Endothelial cell of umbilical vein (primary cell): Measurements from ENCODE around the gene ATOH1. TPM values are rescaled to one million over a fixed set of nuclear protein-coding genes. Genes with fewer than 3 reads are reported as not detected.

ENCODE experiments used
- BruUV-seq: library from RNA; stranded (reverse); fragments of 400-500 nt; replicated peaks from 2 replicates; lab custom pipeline; 2021; lab: Mats Ljungman, UMichigan
- CTCF ChIA-PET: fragments of 300-600, 350-600 bp; sonication (Branson Sonifier 250); formaldehyde crosslinking; loops from one replicate; lab custom pipeline; 2021; ENCODE audit warnings: antibody characterized with exemption, inconsistent platforms; lab: Charles Lee
- POLR2A ChIA-PET: fragments of 300-600, 350-600 bp; sonication (Branson Sonifier 250); formaldehyde crosslinking; loops from one replicate; lab custom pipeline; 2021; ENCODE audit warnings: antibody characterized with exemption, inconsistent platforms; lab: Charles Lee
- DNase-seq: peaks from one replicate; pipeline ENCODE4 v3.0.0-alpha.2; 2011; ENCODE audit warnings: low read depth, low spot score
- FAIRE-seq: peaks from 2 replicates; lab custom pipeline; 2011; peaks lifted over from hg19 to GRCh38; lab: Jason Lieb, UNC
- H2AFZ ChIP-seq: 2 replicates; pipeline ENCODE4 v1.6.0; 2012; ENCODE audit warnings: low read depth, low read length, control low read depth, inconsistent platforms
- H3K27ac ChIP-seq: 2 replicates; pipeline ENCODE4 v1.5.1; 2011; ENCODE audit warnings: low read depth, mild to moderate bottlenecking, control low read depth, low read length, moderate library complexity; ENCODE audit not compliant: insufficient read depth
- H3K27me3 ChIP-seq, 2 experiments: 2 replicates each; pipeline versions ENCODE4 v1.6.0 to v1.6.1; 2011; ENCODE audit warnings: low read length in 2 of 2, mixed read lengths in 1 of 2; ENCODE audit not compliant: control insufficient read depth in 2 of 2, insufficient read depth in 2 of 2
- H3K36me3 ChIP-seq, 2 experiments: 2 replicates in 1 of 2; 3 replicates in 1 of 2; pipeline ENCODE4 v1.5.1; 2011; ENCODE audit warnings: low read length in 2 of 2, mild to moderate bottlenecking in 1 of 2, moderate library complexity in 1 of 2; ENCODE audit not compliant: control insufficient read depth in 2 of 2, insufficient read depth in 2 of 2; ENCODE audit errors: extremely low read depth in 1 of 2
- H3K4me1 ChIP-seq: 3 replicates; pipeline ENCODE4 v1.5.1; 2011; ENCODE audit warnings: mild to moderate bottlenecking, low read length; ENCODE audit not compliant: control insufficient read depth, insufficient read depth; ENCODE audit errors: extremely low read depth
- H3K4me2 ChIP-seq: 2 replicates; pipeline ENCODE4 v1.6.1; 2011; ENCODE audit warnings: low read length, control low read depth, mixed read lengths; ENCODE audit not compliant: insufficient read depth
- H3K4me3 ChIP-seq, 3 experiments: fragments of 200-600 bp in 1 of 3; sonication (generic), shearing (Covaris generic) in 1 of 3; replicated peaks in 1 of 3; 2 replicates each; pipeline ENCODE4 v1.5.1; 2011 to 2016; ENCODE audit warnings: control low read depth in 3 of 3, low read length in 3 of 3, mild to moderate bottlenecking in 2 of 3, inconsistent platforms in 1 of 3, low read depth in 1 of 3, moderate library complexity in 1 of 3; ENCODE audit not compliant: insufficient read depth in 1 of 3
- H3K79me2 ChIP-seq: 2 replicates; pipeline ENCODE4 v1.6.0; 2012; ENCODE audit warnings: low read length, inconsistent platforms; ENCODE audit not compliant: control insufficient read depth, insufficient read depth
- H3K9ac ChIP-seq: replicated peaks from 2 replicates; pipeline ENCODE3; 2011; ENCODE audit warnings: low read length, control low read depth; ENCODE audit not compliant: insufficient read depth; ENCODE audit errors: extremely low read depth
- H3K9me1 ChIP-seq: replicated peaks from 3 replicates; pipeline ENCODE4 v1.6.0; 2011; ENCODE audit warnings: mild to moderate bottlenecking, low read length; ENCODE audit not compliant: control insufficient read depth, insufficient read depth; ENCODE audit errors: extremely low read depth
- H3K9me3 ChIP-seq: replicated peaks from 2 replicates; pipeline ENCODE4 v1.5.1; 2012; ENCODE audit warnings: low read length, inconsistent platforms; ENCODE audit not compliant: control insufficient read depth, insufficient read depth
- H4K20me1 ChIP-seq: replicated peaks from 2 replicates; pipeline ENCODE3; 2011; ENCODE audit warnings: mild to moderate bottlenecking, low read length; ENCODE audit not compliant: control insufficient read depth, insufficient read depth; ENCODE audit errors: extremely low read depth
- FOS ChIP-seq: IDR thresholded peaks from 2 replicates; pipeline ENCODE4 v1.6.1; 2011; ENCODE audit warnings: mild to moderate bottlenecking, low read length, moderate library complexity, borderline replicate concordance; ENCODE audit not compliant: insufficient read depth
- GATA2 ChIP-seq: IDR thresholded peaks from 2 replicates; pipeline ENCODE4 v1.7.0; 2011; ENCODE audit warnings: low read depth, mild to moderate bottlenecking, moderate library complexity, mixed read lengths, low read length; ENCODE audit not compliant: insufficient read length, insufficient read depth
- MYC ChIP-seq: IDR thresholded peaks from one replicate; pipeline ENCODE4 v1.6.1; 2011; ENCODE audit warnings: mild to moderate bottlenecking, low read depth, low read length
- POLR2A ChIP-seq: IDR thresholded peaks from 2 replicates; pipeline ENCODE4 v1.6.1; 2012; ENCODE audit warnings: low read depth, mild to moderate bottlenecking, control low read depth, low read length
- POLR2AphosphoS5 ChIP-seq: IDR thresholded peaks from 2 replicates; pipeline ENCODE4 v1.6.1; 2012; ENCODE audit warnings: low read depth, mild to moderate bottlenecking, control low read depth, low read length, moderate library complexity; ENCODE audit not compliant: insufficient read depth
- dilution Hi-C: fragments of 300-500 bp; cut with MboI; formaldehyde crosslinking; loops from one replicate; pipeline ENCODE4 v1.15.0; 2019; ENCODE audit warnings: low sequenced_read_pairs; ENCODE audit not compliant: extremely low pct_ligation_motif_present
- intact Hi-C: fragments of 100-400 bp; cut with micrococcal nuclease; formaldehyde crosslinking; loops from one replicate; pipeline ENCODE4 v1.10.0; 2022
- polyA plus RNA-seq, 4 experiments: library from polyadenylated mRNA; depleted of rRNA in 3 of 4; stranded (reverse) in 3 of 4; unstranded in 1 of 4; fragments of >200 nt; gene quantifications; 2 replicates each; pipeline versions ENCODE4 v1.2.1 to v1.2.3, GENCODE V29; 2011 to 2012; ENCODE audit warnings: missing spikeins in 1 of 4
- total RNA-seq: library from RNA; stranded (reverse); gene quantifications from 2 replicates; pipeline ENCODE4 v1.2.3, GENCODE V29; 2021
- TF ChIP-seq, protein P1 (sequence below): IDR thresholded peaks from 2 replicates; pipeline ENCODE4 v1.6.1; 2011; ENCODE audit not compliant: insufficient read depth, insufficient read length
- TF ChIP-seq, protein P2 (sequence below), 2 donors: IDR thresholded peaks; 1 replicate in 1 of 2; 2 replicates in 1 of 2; pipeline ENCODE4 v1.5.1; 2011; ENCODE audit warnings: low read length in 2 of 2, mild to moderate bottlenecking in 2 of 2, moderate library complexity in 2 of 2, control low read depth in 1 of 2, inconsistent platforms in 1 of 2, low read depth in 1 of 2; ENCODE audit not compliant: insufficient read depth in 1 of 2; ENCODE audit errors: extremely low read depth in 1 of 2

ATOH1 gene
- total and polyA plus RNA-seq, 2 donors (not counting 3 experiments of a cell fraction or from before 2014, with no cell fraction given): not detected

GRCh38 chr4:93852680-93853079 is 24.1 kb downstream of the ATOH1 start:
- Histone ChIP-seq H3K4me3 (no peak overlapping the region), H3K36me3 (no peaks in the 10 kb centered on the region), H3K4me2 (no peak overlapping the region), H3K4me1 (no peaks in the 10 kb centered on the region), H3K27ac (no peak overlapping the region), H3K27me3 (no peaks in the 10 kb centered on the region), H2AFZ (no peak overlapping the region), H3K9me1 (no peaks in the 10 kb centered on the region), H4K20me1 (no peaks in the 10 kb centered on the region), H3K79me2 (no peaks in the 10 kb centered on the region), H3K9me3 (no peaks in the 10 kb centered on the region), H3K9ac (no peak overlapping the region)
- intact Hi-C loops (no loop called here), dilution Hi-C loops (no loop called here)
- BruUV-seq: no TSS peak
- ChIA-PET POLR2A (no interaction called here), CTCF (interaction anchor here (0.5 kb wide), 1 partner anchor 29 kb away, joined by 3 read pairs; no protein-coding TSS in a partner anchor)
- no peak for DNase-seq
- no peak for FAIRE-seq
- TF ChIP-seq, protein P1, sequence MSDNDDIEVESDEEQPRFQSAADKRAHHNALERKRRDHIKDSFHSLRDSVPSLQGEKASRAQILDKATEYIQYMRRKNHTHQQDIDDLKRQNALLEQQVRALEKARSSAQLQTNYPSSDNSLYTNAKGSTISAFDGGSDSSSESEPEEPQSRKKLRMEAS: no peak
- TF ChIP-seq MYC: no peak
- TF ChIP-seq FOS: no peak
- TF ChIP-seq POLR2AphosphoS5: no peak
- TF ChIP-seq GATA2: no peak
- TF ChIP-seq, protein P2, sequence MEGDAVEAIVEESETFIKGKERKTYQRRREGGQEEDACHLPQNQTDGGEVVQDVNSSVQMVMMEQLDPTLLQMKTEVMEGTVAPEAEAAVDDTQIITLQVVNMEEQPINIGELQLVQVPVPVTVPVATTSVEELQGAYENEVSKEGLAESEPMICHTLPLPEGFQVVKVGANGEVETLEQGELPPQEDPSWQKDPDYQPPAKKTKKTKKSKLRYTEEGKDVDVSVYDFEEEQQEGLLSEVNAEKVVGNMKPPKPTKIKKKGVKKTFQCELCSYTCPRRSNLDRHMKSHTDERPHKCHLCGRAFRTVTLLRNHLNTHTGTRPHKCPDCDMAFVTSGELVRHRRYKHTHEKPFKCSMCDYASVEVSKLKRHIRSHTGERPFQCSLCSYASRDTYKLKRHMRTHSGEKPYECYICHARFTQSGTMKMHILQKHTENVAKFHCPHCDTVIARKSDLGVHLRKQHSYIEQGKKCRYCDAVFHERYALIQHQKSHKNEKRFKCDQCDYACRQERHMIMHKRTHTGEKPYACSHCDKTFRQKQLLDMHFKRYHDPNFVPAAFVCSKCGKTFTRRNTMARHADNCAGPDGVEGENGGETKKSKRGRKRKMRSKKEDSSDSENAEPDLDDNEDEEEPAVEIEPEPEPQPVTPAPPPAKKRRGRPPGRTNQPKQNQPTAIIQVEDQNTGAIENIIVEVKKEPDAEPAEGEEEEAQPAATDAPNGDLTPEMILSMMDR (IDR thresholded peaks at IDR 0.05; ENCODE audit: extremely low read depth in 1 of 2, insufficient read depth in 1 of 2, low read depth in 1 of 2, low read length in 2 of 2): no peak
- TF ChIP-seq POLR2A: no peak
